ENCODE data around the gene TSPAN6. TPM values are rescaled to one million over a fixed set of nuclear protein-coding genes. Genes with fewer than 3 reads are reported as not detected.

The TSPAN6 gene
- polyA plus RNA-seq, 3 donors = not detected

GRCh38 chrX:100591256-100592051 lies 45.2 kb downstream of the TSPAN6 start:
- no peaks in the 10 kb centered on the region for H4K20me1 ChIP-seq (ENCODE audit: insufficient read depth, low read length)
- Mint-ChIP-seq H3K9me3 (peaks cover 0 to 3% (median 0%) of the 10 kb centered on the region in 7 donors), H3K27ac (no peak overlapping the region), H3K27me3 (ENCODE audit: low read depth in 3 of 3) (peaks cover 10 to 39% (median 37%) of the 10 kb centered on the region in 3 donors), H3K4me3 (no peak overlapping the region), H3K4me1 (no peaks in the 10 kb centered on the region), H3K36me3 (no peaks in the 10 kb centered on the region)
- no peak overlapping the region for H2AFZ ChIP-seq (ENCODE audit: insufficient read depth, low read depth, low read length, poor library complexity, severe bottlenecking)
- H3K27me3 ChIP-seq (ENCODE audit: control insufficient read depth in 2 of 2, insufficient read depth in 2 of 2, low read length in 2 of 2) = peaks cover 19 to 39% of the 10 kb centered on the region in 2 donors
- no peak for DNase-seq
- no peak overlapping the region for H3K4me3 ChIP-seq (replicated peaks in 1 of 3; ENCODE audit: low read depth in 2 of 3, low read length in 3 of 3)
- WGBS (ENCODE audit: insufficient coverage) = 100% methylated on average over 1 of the region's 5 CpGs
- no peaks in the 10 kb centered on the region for H3K36me3 ChIP-seq (replicated peaks in 1 of 2; ENCODE audit: control insufficient read depth in 1 of 2, insufficient read depth in 2 of 2, low read length in 2 of 2)
- intact Hi-C loops (cut with micrococcal nuclease) = no loop called here
- no peaks in the 10 kb centered on the region for H3K4me1 ChIP-seq (ENCODE audit: control insufficient read depth in 1 of 2, insufficient read depth in 2 of 2, low read length in 2 of 2)
- H3K27ac ChIP-seq (ENCODE audit: low read depth in 1 of 2, low read length in 2 of 2) = no peak overlapping the region
- no peak for TF ChIP-seq CTCF (IDR thresholded peaks at IDR 0.05)
- no peak overlapping the region for H3K9ac ChIP-seq (ENCODE audit: insufficient read depth, low read length, poor library complexity, severe bottlenecking)
- no peak overlapping the region for H3K4me2 ChIP-seq (replicated peaks; ENCODE audit: extremely low read depth, low read length, poor library complexity, severe bottlenecking)
- no peaks in the 10 kb centered on the region for H3K79me2 ChIP-seq (ENCODE audit: insufficient read depth, low read length)
- H3K9me3 ChIP-seq (replicated peaks in 1 of 2; ENCODE audit: control insufficient read depth in 1 of 2, insufficient read depth in 1 of 2, low read length in 2 of 2) = no peaks in the 10 kb centered on the region

GRCh38 chrX:100587861-100588260 lies 48.7 kb downstream of the TSPAN6 start:
- no peaks in the 10 kb centered on the region for H3K4me1 Mint-ChIP-seq
- Histone ChIP-seq H3K4me3 (replicated peaks in 1 of 3; ENCODE audit: low read depth in 2 of 3, low read length in 3 of 3) (no peak overlapping the region), H3K9ac (ENCODE audit: insufficient read depth, low read length, poor library complexity, severe bottlenecking) (no peak overlapping the region), H3K27ac (ENCODE audit: low read depth in 1 of 2, low read length in 2 of 2) (no peak overlapping the region), H3K79me2 (ENCODE audit: insufficient read depth, low read length) (no peaks in the 10 kb centered on the region), H3K4me2 (replicated peaks; ENCODE audit: extremely low read depth, low read length, poor library complexity, severe bottlenecking) (no peak overlapping the region), H3K27me3 (ENCODE audit: control insufficient read depth in 2 of 2, insufficient read depth in 2 of 2, low read length in 2 of 2) (peaks cover 21 to 37% of the 10 kb centered on the region in 2 donors), H3K36me3 (replicated peaks in 1 of 2; ENCODE audit: control insufficient read depth in 1 of 2, insufficient read depth in 2 of 2, low read length in 2 of 2) (no peaks in the 10 kb centered on the region), H2AFZ (ENCODE audit: insufficient read depth, low read depth, low read length, poor library complexity, severe bottlenecking) (no peak overlapping the region), H4K20me1 (ENCODE audit: insufficient read depth, low read length) (no peaks in the 10 kb centered on the region), H3K9me3 (replicated peaks in 1 of 2; ENCODE audit: control insufficient read depth in 1 of 2, insufficient read depth in 1 of 2, low read length in 2 of 2) (no peaks in the 10 kb centered on the region), H3K4me1 (ENCODE audit: control insufficient read depth in 1 of 2, insufficient read depth in 2 of 2, low read length in 2 of 2) (no peaks in the 10 kb centered on the region)
- intact Hi-C loops (cut with micrococcal nuclease) = no loop called here
- no peaks in the 10 kb centered on the region for H3K9me3 Mint-ChIP-seq
- no peaks in the 10 kb centered on the region for H3K36me3 Mint-ChIP-seq
- no peak overlapping the region for H3K4me3 Mint-ChIP-seq
- no peak overlapping the region for H3K27ac Mint-ChIP-seq
- peaks cover 14 to 40% (median 26%) of the 10 kb centered on the region in 3 donors for H3K27me3 Mint-ChIP-seq (ENCODE audit: low read depth in 3 of 3)
- DNase-seq = no peak
- no CpG with 5 or more reads among the region's 2 CpGs for WGBS (ENCODE audit: insufficient coverage)
- no peak for TF ChIP-seq CTCF (IDR thresholded peaks at IDR 0.05)
